Immature natural killer cell (primary cell): ENCODE measurements around the gene CHCHD6. TPM values are rescaled to one million over a fixed set of nuclear protein-coding genes. Genes with fewer than 3 reads are reported as not detected.

ENCODE experiments used
- DNase-seq, 3 donors: peaks; one replicate each; pipeline ENCODE4 v3.0.0; 2022; ENCODE audit warnings: mixed read lengths in 1 of 3
- H3K27ac Mint-ChIP-seq, 6 donors: one replicate each; pipeline ENCODE4 v1.8.0; 2020; ENCODE audit warnings: mixed read lengths in 6 of 6, mild to moderate bottlenecking in 5 of 6, inconsistent platforms in 4 of 6, moderate library complexity in 3 of 6
- H3K27me3 Mint-ChIP-seq, 3 donors: one replicate each; pipeline ENCODE4 v1.8.0; 2020 to 2021; ENCODE audit warnings: low read depth in 3 of 3, mild to moderate bottlenecking in 3 of 3, mixed read lengths in 3 of 3, moderate library complexity in 3 of 3, inconsistent platforms in 1 of 3
- H3K36me3 Mint-ChIP-seq, 3 donors: one replicate each; pipeline ENCODE4 v1.8.0; 2020; ENCODE audit warnings: mixed read lengths in 3 of 3, inconsistent platforms in 2 of 3, mild to moderate bottlenecking in 2 of 3
- H3K4me1 Mint-ChIP-seq, 2 donors: one replicate each; pipeline ENCODE4 v1.8.0; 2020; ENCODE audit warnings: inconsistent platforms in 2 of 2, mild to moderate bottlenecking in 2 of 2, mixed read lengths in 2 of 2, moderate library complexity in 1 of 2
- H3K4me3 Mint-ChIP-seq, 5 donors: one replicate each; pipeline ENCODE4 v1.8.0; 2020; ENCODE audit warnings: mild to moderate bottlenecking in 5 of 5, mixed read lengths in 5 of 5, inconsistent platforms in 3 of 5, moderate library complexity in 3 of 5
- H3K9me3 Mint-ChIP-seq, 6 donors: one replicate each; pipeline ENCODE4 v1.8.0; 2020; ENCODE audit warnings: mild to moderate bottlenecking in 6 of 6, mixed read lengths in 6 of 6, inconsistent platforms in 4 of 6, moderate library complexity in 3 of 6
- polyA plus RNA-seq, 3 donors: library from polyadenylated mRNA; unstranded; fragments of 300-500 nt; fragmentation: Illumina TruSeq; gene quantifications; one replicate each; pipeline ENCODE4 v1.2.3, GENCODE V29; 2021

The CHCHD6 gene
- polyA plus RNA-seq, 3 donors from 2014 or later, result 9.7 to 12.9 (median 9.7) TPM

DNA sequence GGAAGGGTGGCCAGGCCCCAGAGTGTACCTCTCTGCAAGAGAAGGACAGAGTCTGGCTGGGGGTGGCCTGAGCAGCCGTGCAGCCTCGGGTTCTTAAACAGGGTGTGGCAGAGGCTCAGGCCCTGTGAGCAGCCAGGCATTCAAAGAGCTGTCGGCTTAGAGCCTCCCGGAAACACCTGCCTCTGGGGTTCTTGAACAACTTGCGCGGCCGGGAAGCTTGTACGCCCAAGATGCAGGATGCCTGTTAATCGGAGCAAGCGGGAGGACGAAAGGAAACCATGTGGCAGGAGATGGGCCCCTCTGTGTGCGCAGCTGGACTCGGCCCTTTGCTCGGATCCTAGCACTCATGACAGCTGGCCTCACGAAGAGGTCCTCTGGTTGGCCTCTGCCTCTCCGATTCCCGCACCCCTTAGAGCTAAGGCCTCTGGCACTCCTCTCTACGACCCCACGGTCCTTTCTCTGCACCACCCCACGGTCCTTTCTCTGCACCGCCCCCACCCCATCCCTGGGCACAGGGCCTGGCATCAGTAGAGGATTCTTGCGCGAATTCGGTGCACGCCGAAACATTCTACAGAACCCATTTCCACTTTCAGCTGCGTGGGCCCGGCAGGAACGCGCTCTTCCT is 25.2 kb upstream of the CHCHD6 start:
- H3K4me3 Mint-ChIP-seq, result peak overlapping the region in 1 of 5 donors; percentile 54
- peaks cover 0 to 6% (median 0%) of the 10 kb centered on the region in 6 donors for H3K9me3 Mint-ChIP-seq
- peaks cover 0 to 6% (median 4%) of the 10 kb centered on the region in 3 donors for H3K27me3 Mint-ChIP-seq
- H3K4me1 Mint-ChIP-seq, result peaks cover 3 to 4% of the 10 kb centered on the region in 2 donors
- no peak overlapping the region for H3K27ac Mint-ChIP-seq
- no peak for DNase-seq
- peaks cover 0 to 6% (median 0%) of the 10 kb centered on the region in 3 donors for H3K36me3 Mint-ChIP-seq

- peak; percentile 57 to 68 (median 65) for DNase-seq
- Mint-ChIP-seq H3K9me3 (peaks cover 0 to 6% (median 0%) of the 10 kb centered on the region in 6 donors), H3K4me3 (peak overlapping the region in 1 of 5 donors; percentile 54), H3K27ac (no peak overlapping the region), H3K36me3 (peaks cover 0 to 6% (median 0%) of the 10 kb centered on the region in 3 donors), H3K4me1 (peaks cover 3 to 4% of the 10 kb centered on the region in 2 donors), H3K27me3 (peaks cover 0 to 6% (median 4%) of the 10 kb centered on the region in 3 donors)
These were observed 24.7 kb upstream of the CHCHD6 start for GRCh38 chr3:126679318-126679751.

- no peaks in the 10 kb centered on the region for H3K36me3 Mint-ChIP-seq
- no peak for DNase-seq
- peaks cover 3 to 4% of the 10 kb centered on the region in 2 donors for H3K4me1 Mint-ChIP-seq
- H3K27ac Mint-ChIP-seq, result no peak overlapping the region
- H3K4me3 Mint-ChIP-seq, result no peak overlapping the region
- no peaks in the 10 kb centered on the region for H3K9me3 Mint-ChIP-seq
- peaks cover 0 to 6% (median 4%) of the 10 kb centered on the region in 3 donors for H3K27me3 Mint-ChIP-seq
These were observed 24.0 kb upstream of the CHCHD6 start for GRCh38 chr3:126679831-126680666.

DNA sequence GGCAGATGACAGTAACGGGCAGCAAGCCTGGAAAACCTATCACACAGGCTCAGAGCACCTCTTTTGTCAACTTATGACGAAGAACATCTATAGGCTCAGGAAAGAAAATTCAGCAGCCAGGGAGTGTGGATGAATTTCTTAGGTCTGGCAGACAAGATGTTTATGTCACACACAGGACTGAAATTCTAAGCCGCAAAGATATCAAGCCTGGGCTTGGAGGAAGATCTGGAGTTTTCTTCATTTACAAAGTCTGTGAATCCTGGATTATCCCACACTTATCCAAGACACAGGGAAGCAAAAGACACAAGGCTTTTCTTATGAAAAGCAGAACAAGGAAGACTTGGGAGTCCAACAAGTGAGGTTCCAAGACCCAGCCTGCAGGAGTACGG is 23.4 kb upstream of the CHCHD6 start:
- Mint-ChIP-seq H3K4me3 (no peak overlapping the region), H3K4me1 (peaks cover 3 to 4% of the 10 kb centered on the region in 2 donors), H3K9me3 (no peaks in the 10 kb centered on the region), H3K36me3 (no peaks in the 10 kb centered on the region), H3K27ac (no peak overlapping the region), H3K27me3 (peaks cover 0 to 6% (median 4%) of the 10 kb centered on the region in 3 donors)
- DNase-seq, result no peak

- H3K27me3 Mint-ChIP-seq, result peaks cover 0 to 4% (median 3%) of the 10 kb centered on the region in 3 donors
- DNase-seq, result no peak
These were observed 22.0 kb upstream of the CHCHD6 start for GRCh38 chr3:126682009-126682408.

GRCh38 chr3:126683069-126683468 is 21.0 kb upstream of the CHCHD6 start:
- no peak for DNase-seq
- Mint-ChIP-seq H3K27me3 (peaks cover 0 to 4% (median 3%) of the 10 kb centered on the region in 3 donors), H3K4me3 (no peak overlapping the region), H3K36me3 (no peaks in the 10 kb centered on the region), H3K27ac (no peak overlapping the region), H3K9me3 (no peaks in the 10 kb centered on the region), H3K4me1 (peaks cover 3 to 4% of the 10 kb centered on the region in 2 donors)

More at GRCh38 chr3:126682009-126682408, 22.0 kb upstream of the CHCHD6 start:
- Mint-ChIP-seq H3K4me3 (no peak overlapping the region), H3K9me3 (no peaks in the 10 kb centered on the region), H3K4me1 (peaks cover 3 to 4% of the 10 kb centered on the region in 2 donors), H3K27ac (no peak overlapping the region), H3K36me3 (no peaks in the 10 kb centered on the region)

GRCh38 chr3:126684218-126684751 is 19.8 kb upstream of the CHCHD6 start:
- no peak overlapping the region for H3K4me3 Mint-ChIP-seq
- H3K4me1 Mint-ChIP-seq, result no peaks in the 10 kb centered on the region
- no peak for DNase-seq
- H3K27ac Mint-ChIP-seq, result no peak overlapping the region
- H3K36me3 Mint-ChIP-seq, result no peaks in the 10 kb centered on the region
- no peaks in the 10 kb centered on the region for H3K9me3 Mint-ChIP-seq
- H3K27me3 Mint-ChIP-seq, result peaks cover 0 to 4% (median 2%) of the 10 kb centered on the region in 3 donors

DNA sequence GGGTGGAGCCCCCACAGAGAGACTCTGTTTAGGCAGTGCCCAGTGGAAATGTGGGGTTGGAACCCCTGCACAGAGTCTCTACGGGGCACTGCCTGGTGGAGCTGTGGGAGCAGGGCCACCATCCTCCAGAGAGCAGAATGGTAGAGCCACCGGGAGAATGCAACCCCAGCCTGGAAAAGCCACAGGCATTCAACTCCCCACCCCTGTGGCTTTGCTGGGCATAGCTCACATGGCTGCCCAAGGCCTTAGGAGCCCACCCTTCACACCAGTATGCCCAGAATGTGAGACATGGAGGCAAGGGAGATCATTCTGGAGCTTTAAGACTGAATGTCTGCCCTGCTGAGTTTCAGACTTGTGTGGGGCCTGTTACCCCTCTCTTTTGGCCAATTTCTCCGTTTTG is 19.0 kb upstream of the CHCHD6 start:
- no peak for DNase-seq
- H3K4me1 Mint-ChIP-seq, result no peaks in the 10 kb centered on the region
- no peaks in the 10 kb centered on the region for H3K36me3 Mint-ChIP-seq
- H3K27me3 Mint-ChIP-seq, result peaks cover 0 to 2% (median 0%) of the 10 kb centered on the region in 3 donors
- H3K9me3 Mint-ChIP-seq, result no peaks in the 10 kb centered on the region
- H3K27ac Mint-ChIP-seq, result no peak overlapping the region
- no peak overlapping the region for H3K4me3 Mint-ChIP-seq

DNA sequence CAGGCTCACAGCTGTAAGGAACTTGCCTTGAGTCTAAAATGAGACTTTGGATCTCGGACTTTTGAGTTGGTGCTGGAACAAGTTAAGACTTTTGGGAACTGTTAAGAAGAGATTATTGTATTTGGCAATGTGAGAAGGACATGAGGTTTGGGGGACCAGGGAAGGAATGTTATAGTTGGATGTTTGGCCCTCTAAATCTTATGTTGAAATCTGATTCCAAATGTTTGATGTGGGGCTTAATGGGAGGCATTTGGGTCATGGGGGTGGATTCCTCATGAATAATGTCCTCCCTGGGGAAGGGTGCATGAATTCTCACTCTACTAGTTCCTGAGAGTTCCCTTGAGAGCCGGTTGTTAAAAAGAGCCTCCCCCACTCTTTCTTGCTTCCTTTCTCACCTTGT is 18.5 kb upstream of the CHCHD6 start:
- Mint-ChIP-seq H3K4me1 (no peaks in the 10 kb centered on the region), H3K4me3 (no peak overlapping the region), H3K27ac (no peak overlapping the region), H3K36me3 (no peaks in the 10 kb centered on the region), H3K27me3 (peaks cover 0 to 3% (median 2%) of the 10 kb centered on the region in 3 donors), H3K9me3 (no peaks in the 10 kb centered on the region)
- DNase-seq, result no peak

GRCh38 chr3:126691765-126692164 is 12.3 kb upstream of the CHCHD6 start:
- Mint-ChIP-seq H3K4me1 (no peaks in the 10 kb centered on the region), H3K4me3 (no peak overlapping the region), H3K9me3 (no peaks in the 10 kb centered on the region), H3K36me3 (no peaks in the 10 kb centered on the region), H3K27ac (no peak overlapping the region), H3K27me3 (peaks cover 6 to 21% (median 9%) of the 10 kb centered on the region in 3 donors)
- no peak for DNase-seq

- Mint-ChIP-seq H3K9me3 (no peaks in the 10 kb centered on the region), H3K27me3 (peaks cover 6 to 25% (median 10%) of the 10 kb centered on the region in 3 donors), H3K4me1 (no peaks in the 10 kb centered on the region), H3K36me3 (no peaks in the 10 kb centered on the region), H3K27ac (no peak overlapping the region), H3K4me3 (no peak overlapping the region)
- DNase-seq, result no peak
These were observed 11.2 kb upstream of the CHCHD6 start for GRCh38 chr3:126692858-126693257.

- no peak overlapping the region for H3K4me3 Mint-ChIP-seq
- H3K27ac Mint-ChIP-seq, result no peak overlapping the region
- no peaks in the 10 kb centered on the region for H3K4me1 Mint-ChIP-seq
- no peak for DNase-seq
- peaks cover 6 to 25% (median 10%) of the 10 kb centered on the region in 3 donors for H3K27me3 Mint-ChIP-seq
- no peaks in the 10 kb centered on the region for H3K36me3 Mint-ChIP-seq
- H3K9me3 Mint-ChIP-seq, result peaks cover 0 to 1% (median 0%) of the 10 kb centered on the region in 6 donors
These were observed 10.1 kb upstream of the CHCHD6 start for GRCh38 chr3:126693921-126694320.

GRCh38 chr3:126696701-126697267 is 7.3 kb upstream of the CHCHD6 start:
- no peak overlapping the region for H3K4me3 Mint-ChIP-seq
- no peaks in the 10 kb centered on the region for H3K4me1 Mint-ChIP-seq
- H3K36me3 Mint-ChIP-seq, result no peaks in the 10 kb centered on the region
- peaks cover 5 to 28% (median 10%) of the 10 kb centered on the region in 3 donors for H3K27me3 Mint-ChIP-seq
- DNase-seq, result no peak
- no peak overlapping the region for H3K27ac Mint-ChIP-seq
- peaks cover 0 to 2% (median 0%) of the 10 kb centered on the region in 6 donors for H3K9me3 Mint-ChIP-seq
